KMS-11 (cell line): Measurements from ENCODE around the gene MAMDC2.

Experiments
- H2AFZ ChIP-seq: fragments of 200-600 bp; sonication (generic); 2 replicates; pipeline ENCODE4 v1.6.1; 2016; ENCODE audit warnings: antibody characterized with exemption, mixed run types, low read depth
- H3K27ac ChIP-seq: fragments of 200-600 bp; sonication (generic); 2 replicates; pipeline ENCODE4 v1.6.1; 2016; ENCODE audit warnings: mild to moderate bottlenecking, mixed run types
- H3K27me3 ChIP-seq: fragments of 200-600 bp; sonication (generic); 2 replicates; pipeline ENCODE4 v1.6.1; 2017; ENCODE audit warnings: mild to moderate bottlenecking, low read depth, mixed run types, moderate library complexity; ENCODE audit not compliant: insufficient read depth
- H3K36me3 ChIP-seq: fragments of 200-600 bp; sonication (generic); 2 replicates; pipeline ENCODE4 v1.6.1; 2017; ENCODE audit warnings: mild to moderate bottlenecking, mixed run types; ENCODE audit not compliant: insufficient read depth
- H3K4me1 ChIP-seq: fragments of 200-600 bp; sonication (generic); 2 replicates; pipeline ENCODE4 v1.6.1; 2016; ENCODE audit warnings: mild to moderate bottlenecking, low read depth, mixed run types; ENCODE audit not compliant: poor library complexity, severe bottlenecking
- H3K4me2 ChIP-seq: fragments of 200-600 bp; sonication (generic); 2 replicates; pipeline ENCODE4 v1.7.0; 2016; ENCODE audit warnings: mild to moderate bottlenecking, mixed run types
- H3K4me3 ChIP-seq: fragments of 200-600 bp; sonication (generic); IDR thresholded peaks from 2 replicates; pipeline ENCODE4 v1.6.1; 2017; ENCODE audit warnings: low read depth, low read length, mixed read lengths; ENCODE audit not compliant: insufficient read depth
- H3K79me2 ChIP-seq: fragments of 200-600 bp; sonication (generic); 2 replicates; pipeline ENCODE4 v1.6.1; 2016; ENCODE audit warnings: low read depth, mixed run types; ENCODE audit not compliant: insufficient read depth
- H3K9ac ChIP-seq: fragments of 200-600 bp; sonication (generic); 2 replicates; pipeline ENCODE4 v1.6.1; 2016; ENCODE audit warnings: mild to moderate bottlenecking, mixed run types
- H4K20me1 ChIP-seq: fragments of 200-600 bp; sonication (generic); 2 replicates; pipeline ENCODE4 v1.6.1; 2016; ENCODE audit warnings: mild to moderate bottlenecking, mixed run types; ENCODE audit not compliant: insufficient read depth
- TF ChIP-seq, protein P1 (sequence below): fragments of 200-600 bp; sonication (generic); conservative IDR thresholded peaks from 2 replicates; pipeline ENCODE4 v1.6.1; 2017; ENCODE audit warnings: low read depth, mild to moderate bottlenecking, antibody characterized with exemption, low read length, moderate library complexity, mixed read lengths

Gene MAMDC2

DNA sequence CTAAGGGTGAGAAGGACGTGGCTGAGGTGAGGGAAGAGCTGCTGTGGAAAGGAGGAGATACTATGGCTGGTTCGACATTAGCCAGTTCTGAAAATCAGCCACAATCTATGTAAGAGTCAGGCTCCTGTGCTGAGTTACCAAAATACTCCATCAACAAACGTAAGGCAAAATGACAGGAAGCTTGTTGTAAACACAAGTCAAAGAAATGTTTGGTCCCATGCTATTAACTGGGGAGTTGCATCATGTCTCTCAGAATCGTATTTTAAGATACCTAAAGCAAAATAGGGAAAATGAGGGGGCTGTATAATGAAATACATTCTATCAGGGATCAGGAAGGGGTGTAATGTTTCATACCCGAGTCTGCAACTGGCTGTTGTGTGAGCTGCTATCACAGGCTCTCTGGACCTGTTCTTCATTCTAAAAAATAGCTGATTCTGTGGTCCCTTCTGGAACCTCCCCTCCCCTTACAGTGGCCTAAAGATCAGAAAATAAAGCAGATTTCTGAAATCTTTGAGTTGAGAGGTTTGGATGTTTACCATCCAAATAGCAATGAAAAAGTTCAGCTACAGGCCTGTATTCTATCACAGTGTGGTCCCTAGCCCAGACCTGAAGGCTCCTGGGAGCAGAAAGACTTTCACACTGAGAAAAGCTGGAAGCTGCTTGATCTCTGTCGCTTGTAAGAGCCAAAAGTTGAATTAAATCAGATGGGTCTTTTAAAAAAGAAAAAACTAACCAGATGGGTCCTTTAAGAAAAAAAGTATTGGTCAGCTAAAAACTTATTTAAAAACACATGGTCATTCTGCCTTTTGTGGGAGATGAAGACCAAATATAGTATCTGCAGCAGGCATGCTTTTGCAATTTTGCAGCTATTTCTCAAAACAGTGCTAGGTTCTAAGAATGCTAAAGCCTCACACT, 117.3 kb downstream of the MAMDC2 start:
- Histone ChIP-seq H3K36me3 (no peaks in the 10 kb centered on the region), H3K4me2 (no peak overlapping the region)
- TF ChIP-seq, protein P1, sequence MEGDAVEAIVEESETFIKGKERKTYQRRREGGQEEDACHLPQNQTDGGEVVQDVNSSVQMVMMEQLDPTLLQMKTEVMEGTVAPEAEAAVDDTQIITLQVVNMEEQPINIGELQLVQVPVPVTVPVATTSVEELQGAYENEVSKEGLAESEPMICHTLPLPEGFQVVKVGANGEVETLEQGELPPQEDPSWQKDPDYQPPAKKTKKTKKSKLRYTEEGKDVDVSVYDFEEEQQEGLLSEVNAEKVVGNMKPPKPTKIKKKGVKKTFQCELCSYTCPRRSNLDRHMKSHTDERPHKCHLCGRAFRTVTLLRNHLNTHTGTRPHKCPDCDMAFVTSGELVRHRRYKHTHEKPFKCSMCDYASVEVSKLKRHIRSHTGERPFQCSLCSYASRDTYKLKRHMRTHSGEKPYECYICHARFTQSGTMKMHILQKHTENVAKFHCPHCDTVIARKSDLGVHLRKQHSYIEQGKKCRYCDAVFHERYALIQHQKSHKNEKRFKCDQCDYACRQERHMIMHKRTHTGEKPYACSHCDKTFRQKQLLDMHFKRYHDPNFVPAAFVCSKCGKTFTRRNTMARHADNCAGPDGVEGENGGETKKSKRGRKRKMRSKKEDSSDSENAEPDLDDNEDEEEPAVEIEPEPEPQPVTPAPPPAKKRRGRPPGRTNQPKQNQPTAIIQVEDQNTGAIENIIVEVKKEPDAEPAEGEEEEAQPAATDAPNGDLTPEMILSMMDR = no peak

DNA sequence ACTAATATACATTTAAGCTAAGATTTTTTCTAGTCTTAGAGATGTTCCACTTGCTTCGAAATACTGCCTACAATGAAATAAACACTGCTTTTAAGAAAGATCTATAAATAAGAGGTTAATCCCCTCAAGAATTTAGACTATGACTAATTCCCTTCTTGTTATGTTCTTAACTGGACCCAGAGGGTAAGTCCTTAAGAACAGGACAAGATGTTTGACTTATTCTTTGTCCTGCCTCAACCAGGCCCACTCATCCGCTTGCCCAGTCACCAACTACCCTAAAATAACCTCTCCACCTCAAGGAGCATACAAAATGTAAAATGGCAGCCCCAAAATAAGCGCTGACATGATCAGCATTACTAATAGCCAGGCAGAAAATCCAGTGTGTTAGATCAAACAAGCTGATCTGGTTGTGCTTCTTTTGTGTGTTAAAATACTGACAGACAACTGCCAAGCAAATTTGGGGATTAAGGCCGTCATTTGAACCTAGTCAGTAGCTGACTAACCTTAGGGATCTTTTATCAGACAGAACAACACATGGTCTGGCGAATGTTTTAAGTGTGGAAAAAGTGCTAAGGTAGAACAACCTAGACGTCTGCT, 121.5 kb downstream of the MAMDC2 start:
- Histone ChIP-seq H4K20me1 (no peaks in the 10 kb centered on the region), H3K4me1 (no peaks in the 10 kb centered on the region), H3K79me2 (no peaks in the 10 kb centered on the region), H3K4me2 (no peak overlapping the region), H2AFZ (no peak overlapping the region), H3K27me3 (no peaks in the 10 kb centered on the region), H3K36me3 (no peaks in the 10 kb centered on the region), H3K9ac (no peak overlapping the region), H3K4me3 (no peak overlapping the region), H3K27ac (no peak overlapping the region)
- TF ChIP-seq, protein P1 = no peak

More for the DNA sequence above, 117.3 kb downstream of the MAMDC2 start:
- Histone ChIP-seq H3K4me1 (no peaks in the 10 kb centered on the region), H4K20me1 (no peaks in the 10 kb centered on the region), H3K79me2 (no peaks in the 10 kb centered on the region), H2AFZ (no peak overlapping the region), H3K27ac (no peak overlapping the region), H3K4me3 (no peak overlapping the region), H3K27me3 (no peaks in the 10 kb centered on the region), H3K9ac (no peak overlapping the region)

DNA sequence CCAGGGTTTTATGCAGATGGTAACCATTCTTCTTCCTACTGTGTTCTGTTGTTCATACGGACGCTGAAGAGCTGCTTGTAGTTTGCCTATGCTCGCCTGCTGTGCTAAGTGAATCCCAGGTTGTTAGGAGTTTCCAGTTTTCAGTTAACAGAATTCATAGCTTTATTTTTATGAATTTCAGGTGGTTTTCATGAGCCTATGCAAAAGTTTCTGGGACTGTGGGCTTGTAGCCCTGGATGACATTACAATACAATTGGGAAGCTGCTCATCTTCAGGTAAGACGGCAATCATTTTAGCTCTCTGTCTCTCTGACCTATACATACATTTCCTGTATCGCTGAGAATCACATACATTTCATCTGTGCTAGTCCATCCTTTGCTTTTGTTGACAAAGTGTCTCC, 124.9 kb downstream of the MAMDC2 start:
- no peak overlapping the region for H3K9ac ChIP-seq
- H3K4me3 ChIP-seq = no peak overlapping the region
- H4K20me1 ChIP-seq = no peaks in the 10 kb centered on the region
- H3K27me3 ChIP-seq = no peaks in the 10 kb centered on the region
- H3K36me3 ChIP-seq = no peaks in the 10 kb centered on the region
- H2AFZ ChIP-seq = no peak overlapping the region
- no peak overlapping the region for H3K27ac ChIP-seq
- no peaks in the 10 kb centered on the region for H3K79me2 ChIP-seq
- H3K4me1 ChIP-seq = no peaks in the 10 kb centered on the region
- no peak overlapping the region for H3K4me2 ChIP-seq
- TF ChIP-seq, protein P1 = no peak

DNA sequence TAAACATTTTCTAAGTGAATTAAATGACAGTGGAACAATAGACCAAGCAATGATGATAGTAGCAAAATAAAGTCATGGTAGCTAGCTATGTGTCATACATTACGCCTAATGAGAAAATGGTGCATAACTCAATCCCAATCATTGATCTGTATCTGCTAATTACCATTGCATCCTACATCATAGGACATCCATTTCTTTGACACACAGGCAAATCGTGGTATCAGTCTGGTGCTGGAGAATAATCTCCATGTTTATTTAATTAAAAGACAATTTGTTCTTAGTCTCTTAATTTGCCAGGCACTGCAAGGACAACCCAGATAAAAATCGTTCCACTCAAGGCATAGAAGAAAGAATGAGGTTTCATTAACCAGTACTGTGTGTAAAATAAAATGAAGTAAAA, 125.6 kb downstream of the MAMDC2 start:
- Histone ChIP-seq H2AFZ (no peak overlapping the region), H3K9ac (no peak overlapping the region), H3K4me2 (no peak overlapping the region), H3K27ac (no peak overlapping the region), H3K27me3 (no peaks in the 10 kb centered on the region), H3K4me3 (no peak overlapping the region), H4K20me1 (no peaks in the 10 kb centered on the region), H3K36me3 (no peaks in the 10 kb centered on the region), H3K79me2 (no peaks in the 10 kb centered on the region), H3K4me1 (no peaks in the 10 kb centered on the region)
- TF ChIP-seq, protein P1 = no peak
